GM23338 (cell line): Measurements from ENCODE around the gene RNF167.

Experiments
- CTCF ChIP-seq, 2 experiments: fragments of 200-600 bp in 1 of 2; sonication (generic) in 1 of 2; conservative IDR thresholded peaks; 2 replicates each; pipeline versions ENCODE4 v1.5.1 to v1.6.1; 2016 to 2017; ENCODE audit warnings: antibody characterized with exemption in 2 of 2, low read depth in 2 of 2, mild to moderate bottlenecking in 2 of 2, moderate library complexity in 1 of 2
- EZH2 ChIP-seq: fragments of 200-600 bp; sonication (generic); IDR thresholded peaks from one replicate; pipeline ENCODE4 v1.8.0; 2017; ENCODE audit warnings: antibody characterized with exemption, mild to moderate bottlenecking, low read depth; ENCODE audit not compliant: unreplicated experiment
- EZH2phosphoT487 ChIP-seq: fragments of 200-600 bp; sonication (generic); IDR thresholded peaks from one replicate; pipeline ENCODE4 v1.8.1; 2018; ENCODE audit warnings: antibody characterized with exemption; ENCODE audit not compliant: unreplicated experiment
- JUNB ChIP-seq: IDR thresholded peaks from one replicate; pipeline ENCODE4 v1.6.1; 2016; ENCODE audit warnings: antibody characterized with exemption; ENCODE audit not compliant: unreplicated experiment
- NANOG ChIP-seq: IDR thresholded peaks from 2 replicates; pipeline ENCODE4 v1.6.1; 2016; ENCODE audit warnings: antibody characterized with exemption, borderline replicate concordance
- POLR2AphosphoS5 ChIP-seq: IDR thresholded peaks from 2 replicates; pipeline ENCODE4 v1.6.1; 2016; ENCODE audit warnings: antibody characterized with exemption, low read depth
- REST ChIP-seq: IDR thresholded peaks from one replicate; pipeline ENCODE4 v1.6.1; 2018; ENCODE audit warnings: antibody characterized with exemption; ENCODE audit not compliant: unreplicated experiment
- ZNF114 ChIP-seq: fragments of 250-450 bp; sonication (Bioruptor Pico); IDR thresholded peaks from 2 replicates; pipeline ENCODE4 v1.5.0; 2020; ENCODE audit warnings: mild to moderate bottlenecking, moderate library complexity

GRCh38 chr17:4947411-4948165 is 7.5 kb downstream of the RNF167 start:
- no peak for TF ChIP-seq CTCF (conservative IDR thresholded peaks at IDR 0.05; ENCODE audit: low read depth in 2 of 2)
- no peak for TF ChIP-seq EZH2
- TF ChIP-seq REST: no peak
- TF ChIP-seq JUNB: no peak
- no peak for TF ChIP-seq POLR2AphosphoS5
- TF ChIP-seq EZH2phosphoT487: no peak
- no peak for TF ChIP-seq ZNF114
- TF ChIP-seq NANOG: no peak
